Left ventricle myocardium inferior (tissue), 1 donor: ENCODE results near the gene PARD6B. TPM values are rescaled to one million over a fixed set of nuclear protein-coding genes. Genes with fewer than 3 reads are reported as not detected.
A peak's percentile ranks its signal among the peaks of the same experiment; 100 is the strongest.
"Not testable (repeated sequence)": the region's sequence is repeated elsewhere in the genome, so short reads cannot be mapped to it uniquely, and the experiment has no call there.

Experiments used
- DNase-seq: peaks from one replicate; pipeline ENCODE4 v3.0.0-alpha.2; 2020
- H3K27ac ChIP-seq: fragments of 200-600 bp; replicated peaks from 2 replicates; pipeline ENCODE4 v1.8.0; 2021
- H3K27me3 ChIP-seq: fragments of 200-600 bp; 2 replicates; pipeline ENCODE4 v1.8.0; 2021; ENCODE audit warnings: low read depth
- H3K36me3 ChIP-seq: fragments of 200-600 bp; 2 replicates; pipeline ENCODE4 v1.8.0; 2021
- H3K4me1 ChIP-seq: fragments of 200-600 bp; 2 replicates; pipeline ENCODE4 v1.8.0; 2021
- H3K4me3 ChIP-seq: fragments of 200-600 bp; 2 replicates; pipeline ENCODE4 v1.8.0; 2021; ENCODE audit warnings: mild to moderate bottlenecking, moderate library complexity
- H3K9me3 ChIP-seq: fragments of 200-600 bp; replicated peaks from 2 replicates; pipeline ENCODE4 v1.8.0; 2021
- intact Hi-C: fragments of 100-400 bp; cut with micrococcal nuclease; formaldehyde crosslinking; loops from one replicate; pipeline ENCODE4 v1.11.0; 2022
- total RNA-seq: library from RNA; stranded (reverse); fragmentation: NEBNext Ultra II Directional; extraction: Animal tissue kit (Norgen Biotek cat#: 25700); gene quantifications from one replicate; pipeline ENCODE4 v1.2.1, GENCODE V29; 2021
- TF ChIP-seq, protein P1 (sequence below): fragments of 200-600 bp; IDR thresholded peaks from 2 replicates; pipeline ENCODE4 v1.8.0; 2021; ENCODE audit warnings: antibody characterized with exemption, mild to moderate bottlenecking, borderline replicate concordance
- donor health status: DM: no; HTN: yes; CAD: no; lungs with severe emphysema.

The PARD6B gene
- total RNA-seq, 1 donor from 2014 or later = 3.4 TPM

GRCh38 chr20:50692552-50692933 is 38.8 kb upstream of the PARD6B start:
- H3K27ac ChIP-seq = peak overlapping the region; percentile 85
- H3K36me3 ChIP-seq = no peaks in the 10 kb centered on the region
- intact Hi-C loops = no loop called here
- H3K4me3 ChIP-seq = peak overlapping the region; percentile 69
- TF ChIP-seq, protein P1, sequence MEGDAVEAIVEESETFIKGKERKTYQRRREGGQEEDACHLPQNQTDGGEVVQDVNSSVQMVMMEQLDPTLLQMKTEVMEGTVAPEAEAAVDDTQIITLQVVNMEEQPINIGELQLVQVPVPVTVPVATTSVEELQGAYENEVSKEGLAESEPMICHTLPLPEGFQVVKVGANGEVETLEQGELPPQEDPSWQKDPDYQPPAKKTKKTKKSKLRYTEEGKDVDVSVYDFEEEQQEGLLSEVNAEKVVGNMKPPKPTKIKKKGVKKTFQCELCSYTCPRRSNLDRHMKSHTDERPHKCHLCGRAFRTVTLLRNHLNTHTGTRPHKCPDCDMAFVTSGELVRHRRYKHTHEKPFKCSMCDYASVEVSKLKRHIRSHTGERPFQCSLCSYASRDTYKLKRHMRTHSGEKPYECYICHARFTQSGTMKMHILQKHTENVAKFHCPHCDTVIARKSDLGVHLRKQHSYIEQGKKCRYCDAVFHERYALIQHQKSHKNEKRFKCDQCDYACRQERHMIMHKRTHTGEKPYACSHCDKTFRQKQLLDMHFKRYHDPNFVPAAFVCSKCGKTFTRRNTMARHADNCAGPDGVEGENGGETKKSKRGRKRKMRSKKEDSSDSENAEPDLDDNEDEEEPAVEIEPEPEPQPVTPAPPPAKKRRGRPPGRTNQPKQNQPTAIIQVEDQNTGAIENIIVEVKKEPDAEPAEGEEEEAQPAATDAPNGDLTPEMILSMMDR = no peak
- H3K4me1 ChIP-seq = peaks cover 38% of the 10 kb centered on the region
- peaks cover 23% of the 10 kb centered on the region for H3K27me3 ChIP-seq
- no peaks in the 10 kb centered on the region for H3K9me3 ChIP-seq
- DNase-seq = no peak

- Histone ChIP-seq H3K27ac (peak overlapping the region; percentile 85), H3K36me3 (no peaks in the 10 kb centered on the region), H3K27me3 (peaks cover 23% of the 10 kb centered on the region), H3K4me1 (peaks cover 38% of the 10 kb centered on the region), H3K9me3 (no peaks in the 10 kb centered on the region), H3K4me3 (no peak overlapping the region)
- DNase-seq = no peak
- intact Hi-C loops = no loop called here
- TF ChIP-seq, protein P1 = no peak
Measured at GRCh38 chr20:50693001-50693400, 38.4 kb upstream of the PARD6B start.

DNA sequence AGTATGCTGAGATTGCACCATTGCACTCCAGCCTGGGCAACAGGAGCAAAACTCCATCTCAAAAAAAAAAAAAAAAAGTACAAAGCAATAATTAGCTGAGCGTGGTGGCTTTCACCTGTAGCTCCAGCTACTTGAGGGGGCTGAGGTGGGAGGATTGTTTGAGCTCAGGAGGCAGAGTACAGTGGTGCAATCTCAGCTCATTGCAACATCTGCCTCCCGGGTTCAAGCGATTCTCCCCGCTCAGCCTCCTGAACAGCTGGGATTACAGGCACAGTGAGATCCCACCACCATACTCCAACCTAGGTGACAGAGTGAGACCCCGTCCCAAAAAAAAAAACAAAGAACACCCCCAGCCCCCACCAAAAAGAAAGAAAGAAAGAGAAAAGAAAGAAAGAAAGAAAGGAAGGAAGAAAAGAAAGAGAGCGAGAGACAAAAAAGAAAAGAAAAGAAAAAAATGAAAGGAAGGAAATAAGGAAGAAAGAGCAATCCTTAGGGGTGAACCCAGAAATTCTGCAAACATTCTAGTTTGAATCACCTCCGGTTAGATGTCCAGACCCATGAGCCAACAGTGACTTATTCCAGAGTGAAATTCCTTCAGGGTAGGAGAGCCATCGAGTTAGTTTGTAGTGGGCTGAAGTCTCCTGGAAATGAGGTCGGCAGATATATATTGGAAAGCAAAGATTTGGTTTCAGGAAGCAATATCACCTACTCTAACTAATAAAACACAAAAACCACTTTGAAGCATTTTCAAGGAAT is 36.8 kb upstream of the PARD6B start:
- Histone ChIP-seq H3K9me3 (no peaks in the 10 kb centered on the region), H3K4me3 (no peak overlapping the region), H3K4me1 (peaks cover 35% of the 10 kb centered on the region), H3K36me3 (no peaks in the 10 kb centered on the region), H3K27ac (peak overlapping the region; percentile 36), H3K27me3 (peaks cover 23% of the 10 kb centered on the region)
- DNase-seq = no peak
- intact Hi-C loops = no loop called here
- TF ChIP-seq, protein P1 = no peak

DNA sequence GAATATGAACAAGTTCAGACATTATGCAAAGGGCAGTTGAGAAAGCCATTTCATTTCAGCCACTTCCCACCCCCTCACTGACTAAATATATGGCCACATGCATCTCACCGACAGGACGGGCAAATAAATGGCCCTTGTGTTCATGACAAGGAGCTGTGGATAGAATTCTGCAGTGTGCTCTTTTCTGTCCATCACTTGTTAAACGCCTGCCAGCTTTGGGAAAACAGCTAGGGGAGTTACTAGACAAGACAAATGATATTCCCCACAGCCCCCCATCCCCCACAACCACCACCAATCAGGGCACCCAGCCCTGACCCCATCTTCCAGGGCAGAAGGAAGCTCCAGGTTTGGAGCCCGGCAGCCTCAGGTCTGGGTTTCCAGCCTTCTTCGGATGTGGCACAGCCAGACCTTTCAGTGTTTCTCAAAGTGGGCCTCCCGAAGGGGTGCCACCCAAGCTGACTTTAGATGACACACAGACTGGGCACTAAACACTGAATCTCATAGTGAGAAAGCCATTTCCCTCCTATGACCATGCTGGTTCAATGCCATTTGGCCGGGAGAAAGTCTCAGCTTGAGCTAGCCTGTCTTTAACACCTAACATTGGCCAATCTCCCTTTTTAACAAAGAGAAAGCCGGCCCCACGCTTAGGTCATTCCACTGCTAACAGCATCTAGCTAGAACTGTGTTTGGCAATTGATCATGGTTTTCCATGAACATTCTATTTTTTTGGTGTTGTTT is 36.1 kb upstream of the PARD6B start:
- H3K4me1 ChIP-seq = peaks cover 28% of the 10 kb centered on the region
- DNase-seq = no peak
- intact Hi-C loops = no loop called here

GRCh38 chr20:50698255-50698654 is 33.1 kb upstream of the PARD6B start:
- H3K27ac ChIP-seq, intact Hi-C loops, H3K36me3 ChIP-seq, H3K9me3 ChIP-seq, DNase-seq, H3K4me3 ChIP-seq, H3K27me3 ChIP-seq: not testable (repeated sequence)
- peaks cover 14% of the 10 kb centered on the region for H3K4me1 ChIP-seq

More for the DNA sequence above, 36.1 kb upstream of the PARD6B start:
- TF ChIP-seq, protein P1 = no peak
- no peaks in the 10 kb centered on the region for H3K9me3 ChIP-seq
- H3K27me3 ChIP-seq = peaks cover 23% of the 10 kb centered on the region
- no peak overlapping the region for H3K4me3 ChIP-seq
- H3K36me3 ChIP-seq = no peaks in the 10 kb centered on the region
- H3K27ac ChIP-seq = peak overlapping the region; percentile 36

DNA sequence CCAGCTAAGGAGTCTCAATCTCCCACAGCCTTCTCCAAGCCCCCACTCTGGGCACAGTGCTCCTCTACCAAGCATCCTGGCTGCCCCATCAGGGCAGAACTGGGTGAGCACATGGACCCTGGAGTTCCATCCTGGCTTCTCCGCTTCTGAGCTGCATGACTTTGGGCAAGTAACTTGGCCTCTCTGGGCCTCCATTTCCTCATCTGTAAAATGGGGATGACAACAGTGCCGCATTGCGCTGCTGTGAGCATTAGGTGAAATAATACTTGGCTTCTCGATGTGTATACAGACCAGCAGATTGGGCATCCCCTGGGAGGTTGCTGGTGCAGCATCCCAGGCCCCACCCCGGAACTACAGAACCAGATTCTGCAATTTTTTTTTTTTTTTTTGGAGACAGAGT is 31.7 kb upstream of the PARD6B start:
- Histone ChIP-seq H3K9me3 (no peaks in the 10 kb centered on the region), H3K27ac (no peak overlapping the region), H3K4me1 (peaks cover 14% of the 10 kb centered on the region), H3K36me3 (no peaks in the 10 kb centered on the region), H3K4me3 (no peak overlapping the region), H3K27me3 (no peaks in the 10 kb centered on the region)
- DNase-seq = no peak
- TF ChIP-seq, protein P1 = no peak
- intact Hi-C loops = no loop called here
